ENCODE measurements around the gene OSBPL6. TPM values are rescaled to one million over a fixed set of nuclear protein-coding genes. Genes with fewer than 3 reads are reported as not detected.

Gene OSBPL6
- total and polyA plus RNA-seq, 11 donors, result 1.2 to 9.6 (median 4.2) TPM

- no peaks in the 10 kb centered on the region for H3K27me3 ChIP-seq
- DNase-seq, result no peak
- H3K4me3 ChIP-seq, result no peak overlapping the region
- WGBS, 4 donors, result 76 to 93% (median 88%) methylated on average over 1 of the region's 1 CpG
- H3K27ac ChIP-seq, result no peak overlapping the region
- no peaks in the 10 kb centered on the region for H3K36me3 ChIP-seq
- H3K4me1 ChIP-seq, result peaks cover 0 to 5% (median 0%) of the 10 kb centered on the region in 12 donors
- no peak for TF ChIP-seq POLR2A (IDR thresholded peaks at IDR 0.05)
- no peak for TF ChIP-seq CTCF (IDR thresholded peaks at IDR 0.05)
- no peak for ATAC-seq
- intact Hi-C loops (cut with DNase I), result no loop called here
- no peaks in the 10 kb centered on the region for H3K9me3 ChIP-seq
Observed at GRCh38 chr2:178213991-178214390, 19.7 kb downstream of the OSBPL6 start.

- no peak for ATAC-seq
- TF ChIP-seq POLR2A (IDR thresholded peaks at IDR 0.05), result no peak
- no peak for TF ChIP-seq CTCF (IDR thresholded peaks at IDR 0.05)
Observed at GRCh38 chr2:178219247-178219646, 24.9 kb downstream of the OSBPL6 start.

GRCh38 chr2:178220814-178221213 is 26.5 kb downstream of the OSBPL6 start:
- no peak overlapping the region for H3K4me3 ChIP-seq
- no peak for ATAC-seq
- DNase-seq, result no peak
- no peaks in the 10 kb centered on the region for H3K9me3 ChIP-seq
- peaks cover 0 to 9% (median 0%) of the 10 kb centered on the region in 12 donors for H3K4me1 ChIP-seq
- H3K36me3 ChIP-seq, result no peaks in the 10 kb centered on the region
- no peak overlapping the region for H3K27ac ChIP-seq
- WGBS, 4 donors, result 64 to 79% (median 76%) methylated on average over 3 to 4 of the region's 4 CpGs
- intact Hi-C loops (cut with DNase I), result no loop called here
- no peak for TF ChIP-seq CTCF (IDR thresholded peaks at IDR 0.05)
- TF ChIP-seq POLR2A (IDR thresholded peaks at IDR 0.05), result no peak
- no peaks in the 10 kb centered on the region for H3K27me3 ChIP-seq

More at GRCh38 chr2:178219247-178219646, 24.9 kb downstream of the OSBPL6 start:
- WGBS, 4 donors, result 71 to 88% (median 85%) methylated on average over 1 of the region's 1 CpG
- H3K36me3 ChIP-seq, result no peaks in the 10 kb centered on the region
- H3K4me1 ChIP-seq, result peaks cover 0 to 7% (median 0%) of the 10 kb centered on the region in 12 donors
- no peaks in the 10 kb centered on the region for H3K27me3 ChIP-seq
- no peak for DNase-seq
- intact Hi-C loops (cut with DNase I), result no loop called here
- H3K4me3 ChIP-seq, result no peak overlapping the region
- H3K27ac ChIP-seq, result no peak overlapping the region
- H3K9me3 ChIP-seq, result no peaks in the 10 kb centered on the region

- Histone ChIP-seq H3K36me3 (no peaks in the 10 kb centered on the region), H3K9me3 (no peaks in the 10 kb centered on the region), H3K27me3 (no peaks in the 10 kb centered on the region), H3K4me3 (no peak overlapping the region), H3K27ac (no peak overlapping the region), H3K4me1 (peaks cover 0 to 9% (median 0%) of the 10 kb centered on the region in 12 donors)
- 86 to 97% (median 92%) methylated on average over 1 of the region's 1 CpG for WGBS, 4 donors
- intact Hi-C loops (cut with DNase I), result no loop called here
- ATAC-seq (no peak), DNase-seq (no peak)
- TF ChIP-seq CTCF (IDR thresholded peaks at IDR 0.05) (no peak), POLR2A (IDR thresholded peaks at IDR 0.05) (no peak)
Observed at GRCh38 chr2:178221556-178221955, 27.2 kb downstream of the OSBPL6 start.

Measured in heart left ventricle (tissue), 16 donors.